ENCODE data around the gene TDG. TPM values are rescaled to one million over a fixed set of nuclear protein-coding genes. Genes with fewer than 3 reads are reported as not detected.
A peak's percentile ranks its signal among the peaks of the same experiment; 100 is the strongest.

Gene TDG
- total RNA-seq, 2 donors from 2014 or later, result 10.2 to 13.7 TPM

DNA sequence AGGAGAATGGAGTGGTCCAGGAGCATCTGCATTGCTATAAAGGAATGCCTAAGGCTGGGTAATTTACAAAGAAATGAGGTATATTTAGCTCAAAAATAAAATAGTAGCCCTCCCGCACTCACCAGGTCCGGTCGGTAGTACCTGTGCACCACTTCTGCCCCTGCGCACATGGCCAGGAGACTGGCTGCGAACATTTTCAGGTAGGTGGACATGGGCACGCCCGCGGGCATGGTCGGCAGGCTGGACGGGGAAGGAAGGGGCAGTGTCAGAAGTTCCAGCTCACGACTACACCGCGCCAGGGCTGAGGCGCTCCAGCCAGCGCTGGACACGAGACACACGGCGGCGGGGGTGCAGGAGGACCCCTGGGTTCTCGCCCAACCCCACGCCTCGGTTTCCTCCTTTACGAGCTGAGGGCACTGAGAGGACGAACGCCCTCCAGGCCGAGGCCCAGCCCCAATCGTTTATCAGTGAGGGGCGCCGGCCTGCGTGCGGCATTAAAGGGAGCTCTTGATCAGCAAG is 9.1 kb upstream of the TDG start:
- no peak for DNase-seq (ENCODE audit: low spot score)
- no peaks in the 10 kb centered on the region for H3K27me3 ChIP-seq
- peak overlapping the region; percentile 70 to 84 for H3K4me3 ChIP-seq
- TF ChIP-seq, protein P1, sequence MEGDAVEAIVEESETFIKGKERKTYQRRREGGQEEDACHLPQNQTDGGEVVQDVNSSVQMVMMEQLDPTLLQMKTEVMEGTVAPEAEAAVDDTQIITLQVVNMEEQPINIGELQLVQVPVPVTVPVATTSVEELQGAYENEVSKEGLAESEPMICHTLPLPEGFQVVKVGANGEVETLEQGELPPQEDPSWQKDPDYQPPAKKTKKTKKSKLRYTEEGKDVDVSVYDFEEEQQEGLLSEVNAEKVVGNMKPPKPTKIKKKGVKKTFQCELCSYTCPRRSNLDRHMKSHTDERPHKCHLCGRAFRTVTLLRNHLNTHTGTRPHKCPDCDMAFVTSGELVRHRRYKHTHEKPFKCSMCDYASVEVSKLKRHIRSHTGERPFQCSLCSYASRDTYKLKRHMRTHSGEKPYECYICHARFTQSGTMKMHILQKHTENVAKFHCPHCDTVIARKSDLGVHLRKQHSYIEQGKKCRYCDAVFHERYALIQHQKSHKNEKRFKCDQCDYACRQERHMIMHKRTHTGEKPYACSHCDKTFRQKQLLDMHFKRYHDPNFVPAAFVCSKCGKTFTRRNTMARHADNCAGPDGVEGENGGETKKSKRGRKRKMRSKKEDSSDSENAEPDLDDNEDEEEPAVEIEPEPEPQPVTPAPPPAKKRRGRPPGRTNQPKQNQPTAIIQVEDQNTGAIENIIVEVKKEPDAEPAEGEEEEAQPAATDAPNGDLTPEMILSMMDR (IDR thresholded peaks at IDR 0.05), result no peak
- H3K4me1 ChIP-seq, result peaks cover 0 to 25% of the 10 kb centered on the region in 2 donors
- H3K9me3 ChIP-seq, result no peaks in the 10 kb centered on the region
- peaks cover 21% of the 10 kb centered on the region for H3K36me3 ChIP-seq
- peak overlapping the region; percentile 94 to 95 for H3K27ac ChIP-seq

DNA sequence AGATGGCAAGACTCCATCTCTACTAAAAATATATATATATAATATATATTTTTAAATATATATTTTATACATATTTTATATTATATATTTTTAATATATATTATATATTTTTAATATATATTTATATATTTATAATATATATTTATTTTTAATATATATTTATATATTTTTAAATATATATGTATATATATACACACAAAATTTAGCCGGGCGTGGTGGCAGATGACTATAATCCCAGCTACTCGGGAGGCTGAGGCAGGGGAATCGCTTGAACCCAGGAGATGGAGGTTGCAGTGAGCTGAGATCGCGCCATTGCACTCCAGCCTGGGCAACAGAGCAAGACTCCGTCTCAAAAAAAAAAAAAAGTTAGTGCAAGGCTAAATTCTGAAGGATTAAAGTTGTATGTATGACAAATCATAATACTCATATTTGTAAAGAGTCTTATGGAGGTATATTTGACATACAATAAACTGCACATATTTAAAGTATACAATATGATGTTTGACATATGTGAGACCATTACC is 7.7 kb upstream of the TDG start:
- TF ChIP-seq, protein P1 (IDR thresholded peaks at IDR 0.05), result no peak
- Histone ChIP-seq H3K36me3 (peaks cover 8% of the 10 kb centered on the region), H3K4me3 (peak overlapping the region; percentile 70 to 84), H3K9me3 (no peaks in the 10 kb centered on the region), H3K27me3 (no peaks in the 10 kb centered on the region), H3K4me1 (peaks cover 0 to 25% of the 10 kb centered on the region in 2 donors), H3K27ac (peak overlapping the region; percentile 94 to 95)
- DNase-seq (ENCODE audit: low spot score), result no peak

DNA sequence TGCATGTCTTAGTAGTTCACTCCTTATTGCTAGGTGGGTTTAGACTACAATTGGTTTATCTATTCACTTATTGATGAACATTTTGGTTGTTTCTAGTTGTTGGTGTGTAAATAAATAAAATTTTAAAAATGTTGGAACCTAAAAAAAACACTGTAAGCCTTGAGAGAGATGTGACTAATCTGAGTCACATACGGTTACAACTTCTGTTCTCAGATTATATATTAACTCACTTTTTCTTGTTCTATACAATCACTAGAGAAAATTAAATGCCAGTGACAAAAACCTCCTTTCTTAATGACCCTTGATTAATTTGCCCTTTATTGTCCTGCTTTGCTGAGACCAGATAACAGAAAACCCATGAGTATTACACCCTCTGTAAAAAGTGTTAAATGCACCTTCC is 7.1 kb upstream of the TDG start:
- Histone ChIP-seq H3K9me3 (no peaks in the 10 kb centered on the region), H3K36me3 (peaks cover 1% of the 10 kb centered on the region), H3K27ac (peak overlapping the region in 1 of 2 donors; percentile 51), H3K4me1 (peaks cover 0 to 25% of the 10 kb centered on the region in 2 donors), H3K27me3 (no peaks in the 10 kb centered on the region), H3K4me3 (no peak overlapping the region)
- DNase-seq (ENCODE audit: low spot score), result no peak
- TF ChIP-seq, protein P1 (IDR thresholded peaks at IDR 0.05), result no peak

DNA sequence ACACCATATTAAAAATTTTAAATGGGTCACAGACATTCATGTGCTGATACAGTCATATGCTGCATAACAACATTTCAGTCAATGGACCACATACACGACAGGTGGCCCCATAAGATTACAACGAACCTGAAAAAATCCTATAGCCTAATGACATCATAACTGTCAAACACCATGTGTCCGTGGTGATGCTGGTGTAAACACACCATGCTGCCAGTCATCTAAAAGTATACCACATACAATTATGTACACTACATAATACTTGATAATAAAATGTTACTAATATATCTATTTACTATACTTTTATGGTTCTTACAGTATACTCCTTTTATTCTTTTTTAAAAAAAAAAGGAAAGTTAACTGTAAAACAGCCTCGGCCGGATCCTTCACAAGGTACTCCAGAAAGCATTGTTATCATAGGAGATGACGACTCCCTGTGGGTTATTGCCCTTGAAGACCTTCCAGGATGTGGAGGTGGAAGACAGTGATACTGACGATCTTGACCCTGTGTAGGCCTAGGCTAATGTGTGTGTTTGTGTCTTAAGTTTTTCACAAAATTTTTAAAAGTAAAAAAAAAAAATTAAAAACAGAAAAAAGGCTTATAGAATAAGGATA is 5.0 kb upstream of the TDG start:
- Histone ChIP-seq H3K27me3 (no peaks in the 10 kb centered on the region), H3K9me3 (no peaks in the 10 kb centered on the region), H3K4me3 (no peak overlapping the region), H3K4me1 (peaks cover 0 to 29% of the 10 kb centered on the region in 2 donors), H3K36me3 (no peaks in the 10 kb centered on the region), H3K27ac (no peak overlapping the region)
- no peak for DNase-seq (ENCODE audit: low spot score)
- TF ChIP-seq, protein P1 (IDR thresholded peaks at IDR 0.05), result no peak

DNA sequence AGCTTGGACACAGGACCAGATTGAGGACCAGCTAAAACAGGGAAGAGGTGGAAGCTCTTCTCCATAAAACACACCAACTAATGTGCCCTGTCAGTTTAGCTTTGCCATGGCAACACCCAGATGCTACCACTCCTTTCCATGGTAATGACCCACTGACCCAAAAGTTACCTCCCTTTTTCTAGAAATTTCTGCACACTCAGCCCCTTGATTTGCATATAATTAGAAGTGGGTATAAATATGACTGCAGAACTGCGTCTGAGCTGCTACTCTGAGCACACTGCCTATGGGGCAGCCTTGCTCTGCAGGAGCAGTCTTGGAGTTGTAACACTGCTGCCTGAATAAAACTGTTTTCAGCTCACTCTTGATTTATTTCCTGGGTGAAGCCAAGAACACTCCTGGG is 3.2 kb upstream of the TDG start:
- Histone ChIP-seq H3K36me3 (no peaks in the 10 kb centered on the region), H3K27ac (no peak overlapping the region), H3K27me3 (no peaks in the 10 kb centered on the region), H3K9me3 (no peaks in the 10 kb centered on the region), H3K4me3 (no peak overlapping the region), H3K4me1 (peaks cover 0 to 30% of the 10 kb centered on the region in 2 donors)
- DNase-seq (ENCODE audit: low spot score), result no peak
- TF ChIP-seq, protein P1 (IDR thresholded peaks at IDR 0.05), result no peak

Data from right atrium auricular region (tissue), 2 donors.